K562 (cell line): Measurements from ENCODE around the gene GRIK2. TPM values are rescaled to one million over a fixed set of nuclear protein-coding genes. Genes with fewer than 3 reads are reported as not detected.

Experiments
- ATAC-seq: fragments of 200-7000 bp; cut with Tn5 transposase; 3 replicates; pipeline ENCODE4 v1.9.1; 2020; ENCODE audit warnings: moderate library complexity
- BruUV-seq: library from RNA; stranded (reverse); fragments of 400-500 nt; replicated peaks from 2 replicates; lab custom pipeline; 2021; lab: Mats Ljungman, UMichigan
- CTCF ChIA-PET: fragments of 300-600 bp; formaldehyde crosslinking; extraction: SDS; loops from one replicate; lab custom pipeline; 2021; ENCODE audit warnings: low intra/inter-chr PET ratio; lab: Yijun Ruan, JAX
- POLR2A ChIA-PET: fragments of 300-600, 350-650 bp; sonication (Branson Sonifier 250); formaldehyde crosslinking; extraction: SDS; loops from one replicate; lab custom pipeline; 2021; ENCODE audit warnings: antibody characterized with exemption, inconsistent platforms; lab: Yijun Ruan, JAX
- DNase-seq, 4 experiments: peaks; one replicate each; pipeline versions ENCODE4 v3.0.0 to v3.0.0-alpha.2; 2011 to 2018; ENCODE audit warnings: low spot score in 3 of 4, mixed read lengths in 3 of 4; ENCODE audit errors: extremely low read depth in 1 of 4
- FAIRE-seq: peaks from 2 replicates; lab custom pipeline; 2011; peaks lifted over from hg19 to GRCh38; lab: Jason Lieb, UNC
- H2AFZ ChIP-seq: 2 replicates; pipeline ENCODE4 v1.6.0; 2011; ENCODE audit warnings: low read depth, low read length, control low read depth, inconsistent platforms
- H3K27ac ChIP-seq: fragments of 200-600 bp; 3 replicates; pipeline ENCODE4 v1.8.0; 2011; ENCODE audit warnings: low read depth, mild to moderate bottlenecking, control low read depth, inconsistent platforms, low read length, moderate library complexity, mixed read lengths; ENCODE audit errors: extremely low read depth
- H3K27me3 ChIP-seq, 2 experiments: fragments of 300-600 bp in 1 of 2; 2 replicates in 1 of 2; 3 replicates in 1 of 2; pipeline versions ENCODE4 v1.6.0 to v1.8.0; 2011; ENCODE audit warnings: inconsistent platforms in 2 of 2, low read length in 2 of 2, mild to moderate bottlenecking in 1 of 2, mixed read lengths in 1 of 2, moderate library complexity in 1 of 2; ENCODE audit not compliant: control insufficient read depth in 2 of 2, insufficient read depth in 2 of 2
- H3K36me3 ChIP-seq: fragments of 300-600 bp; 3 replicates; pipeline ENCODE4 v1.8.0; 2011; ENCODE audit warnings: mild to moderate bottlenecking, low read length, inconsistent platforms; ENCODE audit not compliant: control insufficient read depth, insufficient read depth
- H3K4me1 ChIP-seq, 2 experiments: fragments of 200-600 bp in 1 of 2; replicated peaks in 1 of 2; 2 replicates in 1 of 2; 3 replicates in 1 of 2; pipeline versions ENCODE4 v1.5.1 to v1.8.0; 2011; ENCODE audit warnings: inconsistent platforms in 2 of 2, low read length in 2 of 2, mild to moderate bottlenecking in 1 of 2, mixed read lengths in 1 of 2, moderate library complexity in 1 of 2; ENCODE audit not compliant: control insufficient read depth in 2 of 2, insufficient read depth in 2 of 2
- H3K4me2 ChIP-seq: 2 replicates; pipeline ENCODE4 v1.6.1; 2011; ENCODE audit warnings: low read length, control low read depth, inconsistent platforms, mixed read lengths; ENCODE audit not compliant: insufficient read depth
- H3K4me3 ChIP-seq: fragments of 200-600 bp; sonication (generic), shearing (Covaris generic); 2 replicates; pipeline ENCODE4 v1.5.1; 2016; ENCODE audit warnings: control low read depth, inconsistent platforms
- H3K79me2 ChIP-seq: fragments of 200-600 bp; 3 replicates; pipeline ENCODE4 v1.8.0; 2011; ENCODE audit warnings: low read length, inconsistent platforms; ENCODE audit not compliant: control insufficient read depth, insufficient read depth
- H3K9ac ChIP-seq, 2 experiments: 2 replicates each; pipeline versions ENCODE4 v1.6.0 to v1.6.1; 2011; ENCODE audit warnings: low read depth in 2 of 2, low read length in 2 of 2, control low read depth in 1 of 2, inconsistent platforms in 1 of 2, mild to moderate bottlenecking in 1 of 2, mixed read lengths in 1 of 2; ENCODE audit not compliant: insufficient read depth in 1 of 2
- H3K9me1 ChIP-seq: one replicate; pipeline ENCODE4 v1.6.0; 2011; ENCODE audit warnings: inconsistent platforms, mild to moderate bottlenecking, low read length, moderate library complexity; ENCODE audit not compliant: control insufficient read depth, insufficient read depth
- H3K9me3 ChIP-seq: replicated peaks from 2 replicates; pipeline ENCODE4 v1.5.1; 2011; ENCODE audit warnings: low read depth, low read length, inconsistent platforms; ENCODE audit not compliant: control insufficient read depth, insufficient read depth
- H4K20me1 ChIP-seq: replicated peaks from 2 replicates; pipeline ENCODE4 v1.6.1; 2011; ENCODE audit warnings: low read length, inconsistent platforms, mixed read lengths; ENCODE audit not compliant: control insufficient read depth, insufficient read depth
- FOXA3 ChIP-seq, 2 experiments: fragments of 450-650 bp in 1 of 2; sonication (generic) in 1 of 2; formaldehyde crosslinking; IDR thresholded peaks in 1 of 2; conservative IDR thresholded peaks in 1 of 2; 2 replicates each; pipeline versions ENCODE4 v1.4.0 to v1.8.0; 2020 to 2022; ENCODE audit warnings: mild to moderate bottlenecking in 2 of 2, missing genetic modification reagents in 1 of 2
- HNRNPH1 ChIP-seq: fragments of 200-400 bp; formaldehyde crosslinking; optimal IDR thresholded peaks from 2 replicates; pipeline ENCODE3; 2017; ENCODE audit warnings: low read depth, mild to moderate bottlenecking, low read length, moderate library complexity
- HSF4 ChIP-seq: fragments of 250-450 bp; sonication (Bioruptor Pico); IDR thresholded peaks from 2 replicates; pipeline ENCODE4 v2.1.2; 2022; ENCODE audit warnings: mild to moderate bottlenecking, moderate library complexity, borderline replicate concordance
- ILK ChIP-seq: fragments of 450-650 bp; IDR thresholded peaks from 2 replicates; pipeline ENCODE4 v1.6.1; 2016; ENCODE audit warnings: missing genetic modification characterization, low read depth, mild to moderate bottlenecking, missing compliant biosample characterization, moderate library complexity, borderline replicate concordance
- KLF10 ChIP-seq: fragments of 250-450 bp; sonication (Bioruptor Pico); IDR thresholded peaks from 2 replicates; pipeline ENCODE4 v1.6.1; 2021; ENCODE audit warnings: matching md5 sums
- MED1 ChIP-seq: sonication (generic); formaldehyde crosslinking; IDR thresholded peaks from 2 replicates; pipeline ENCODE4 v1.8.1; 2023; ENCODE audit warnings: missing genetic modification reagents, borderline replicate concordance
- SAFB2 ChIP-seq: fragments of 200-400 bp; formaldehyde crosslinking; IDR thresholded peaks from 2 replicates; pipeline ENCODE4 v1.6.1; 2018; ENCODE audit warnings: borderline replicate concordance, low read length, low read depth, moderate library complexity; ENCODE audit not compliant: severe bottlenecking
- ZFP30 ChIP-seq: fragments of 250-450 bp; sonication (Bioruptor Pico); IDR thresholded peaks from 2 replicates; pipeline ENCODE4 v1.8.0; 2022; ENCODE audit warnings: moderate library complexity, mild to moderate bottlenecking, inconsistent platforms, borderline replicate concordance
- ZNF384 ChIP-seq: IDR thresholded peaks from 2 replicates; pipeline ENCODE4 v1.6.1; 2012; ENCODE audit warnings: low read depth, low read length, improper control_type of control experiment
- ZNF408 ChIP-seq: fragments of 250-450 bp; sonication (Bioruptor Pico); IDR thresholded peaks from 2 replicates; pipeline ENCODE4 v1.4.0; 2020; ENCODE audit warnings: low read depth, mild to moderate bottlenecking, moderate library complexity
- WGBS: fragments of 100-300 bp; shearing (Covaris generic); methylation state at CpG from one replicate; pipeline ENCODE4 v1.1.6; 2016; ENCODE audit warnings: low coverage, mixed read lengths; ENCODE audit not compliant: insufficient coverage; ENCODE audit errors: missing lambda C conversion rate; 5-methylcytosine and 5-hydroxymethylcytosine counted together
- in situ Hi-C: fragments of 300-500 bp; cut with MboI; formaldehyde crosslinking; loops from 4 replicates; pipeline ENCODE4 v1.15.0; 2018; ENCODE audit warnings: inconsistent platforms, mixed read lengths
- intact Hi-C: fragments of 100-400 bp; cut with micrococcal nuclease; formaldehyde crosslinking; loops from 2 replicates; pipeline ENCODE4 v1.14.2; 2022
- polyA plus RNA-seq, 8 experiments: library from polyadenylated mRNA; depleted of rRNA in 4 of 8; stranded (reverse) in 5 of 8; unstranded in 3 of 8; fragments of >200 nt; fragmentation: Nextera tagmentation in 2 of 8; fragmentation: Illumina TruSeq in 1 of 8; extraction: Ambion mirVana in 2 of 8; extraction: Trizol in 1 of 8; gene quantifications; 2 replicates each; pipeline versions ENCODE4 v1.2.1 to v1.2.3, GENCODE V29; 2011 to 2014; ENCODE audit warnings: inconsistent platforms in 1 of 8, missing spikeins in 1 of 8
- total RNA-seq, 7 experiments: library from RNA; depleted of rRNA in 6 of 7; stranded (reverse); fragments of >200 nt in 6 of 7; fragmentation: Illumina TruSeq in 2 of 7; extraction: Trizol in 2 of 7; gene quantifications; 2 replicates each; pipeline versions ENCODE4 v1.2.1 to v1.2.3, GENCODE V29; 2011 to 2021; ENCODE audit warnings: low replicate concordance in 1 of 7
- TF ChIP-seq, protein P1 (sequence below): fragments of 250-450 bp; sonication (Bioruptor Pico); IDR thresholded peaks from 2 replicates; pipeline ENCODE4 v1.8.0; 2022; ENCODE audit warnings: inconsistent platforms
- TF ChIP-seq, protein P2 (sequence below): conservative IDR thresholded peaks from 2 replicates; pipeline ENCODE4 v1.6.1; 2011; ENCODE audit warnings: low read depth, mild to moderate bottlenecking, low read length; ENCODE audit not compliant: control insufficient read depth
- TF ChIP-seq, protein P3 (sequence below): IDR thresholded peaks from 2 replicates; pipeline ENCODE4 v1.6.1; 2012; ENCODE audit warnings: low read depth, low read length, improper control_type of control experiment, borderline replicate concordance
- TF ChIP-seq, protein P4 (sequence below): fragments of 250-450 bp; sonication (Bioruptor Pico); IDR thresholded peaks from 2 replicates; pipeline ENCODE4 v1.4.0; 2020; ENCODE audit warnings: mild to moderate bottlenecking

GRIK2 gene
- total and polyA plus RNA-seq, 9 of the 15 experiments (the other 6 are each of a cell fraction or from before 2014, with no cell fraction given) = not detected

DNA sequence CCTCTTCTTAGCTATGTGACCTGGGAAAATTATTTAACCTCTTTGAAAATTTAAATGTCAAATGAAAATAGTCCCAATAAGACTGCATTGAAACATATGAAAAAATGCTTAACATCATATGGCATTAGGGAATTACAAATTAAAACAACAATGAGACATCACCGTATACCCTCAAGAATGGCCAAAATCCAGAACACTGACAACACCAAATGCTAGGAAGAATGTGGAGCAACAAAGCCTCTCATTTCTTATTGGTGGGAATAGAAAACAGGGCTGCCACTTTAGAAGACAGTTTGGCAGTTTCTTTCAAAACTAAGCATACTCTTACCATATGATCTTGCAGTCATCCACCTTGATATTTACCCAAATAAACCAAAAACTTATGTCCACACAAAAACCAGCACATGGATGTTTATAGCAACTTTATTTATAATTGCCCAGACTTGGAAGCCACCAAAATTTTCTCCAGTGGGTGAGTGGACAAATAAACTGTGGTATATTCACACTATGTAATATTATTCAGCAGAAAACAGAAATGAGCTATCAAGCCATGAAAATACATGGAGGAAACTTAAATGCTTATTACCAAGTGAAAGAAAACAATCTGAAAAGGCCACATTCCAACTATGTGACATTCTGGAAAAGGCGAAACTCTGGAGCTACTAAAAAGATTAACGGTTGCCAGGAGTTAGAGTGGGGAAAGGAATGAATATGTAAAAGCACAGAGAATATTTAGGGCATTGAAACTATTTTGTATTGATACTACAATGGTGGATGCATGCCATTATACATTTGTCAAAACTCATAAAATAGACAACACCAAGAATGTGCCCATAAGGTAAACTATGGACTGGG is 459.9 kb downstream of the GRIK2 start:
- BruUV-seq = no TSS peak
- Histone ChIP-seq H3K27ac (no peak overlapping the region), H3K9me3 (no peaks in the 10 kb centered on the region), H3K9ac (no peak overlapping the region), H3K4me3 (no peak overlapping the region), H4K20me1 (no peaks in the 10 kb centered on the region), H3K4me2 (no peak overlapping the region), H3K36me3 (no peaks in the 10 kb centered on the region), H3K79me2 (no peaks in the 10 kb centered on the region), H3K27me3 (no peaks in the 10 kb centered on the region), H3K9me1 (no peaks in the 10 kb centered on the region), H2AFZ (no peak overlapping the region), H3K4me1 (no peaks in the 10 kb centered on the region)
- CTCF ChIA-PET = no interaction called here
- no peak for FAIRE-seq
- in situ Hi-C loops (no loop called here), intact Hi-C loops (no loop called here)
- DNase-seq = no peak
- POLR2A ChIA-PET = no interaction called here
- WGBS = 0% methylated on average over 3 of the region's 3 CpGs
- ATAC-seq = no peak
- TF ChIP-seq MED1 (no peak), SAFB2 (no peak), HNRNPH1 (no peak), ZNF408 (no peak), HSF4 (no peak), ZNF384 (no peak), KLF10 (CRISPR knock-in tag) (no peak), ZFP30 (CRISPR knock-in tag) (no peak), ILK (no peak), FOXA3 (CRISPR knock-in tag; conservative IDR thresholded peaks at IDR 0.05 in 1 of 2, IDR thresholded peaks at IDR 0.05 in 1 of 2) (no peak)
- TF ChIP-seq, protein P1, sequence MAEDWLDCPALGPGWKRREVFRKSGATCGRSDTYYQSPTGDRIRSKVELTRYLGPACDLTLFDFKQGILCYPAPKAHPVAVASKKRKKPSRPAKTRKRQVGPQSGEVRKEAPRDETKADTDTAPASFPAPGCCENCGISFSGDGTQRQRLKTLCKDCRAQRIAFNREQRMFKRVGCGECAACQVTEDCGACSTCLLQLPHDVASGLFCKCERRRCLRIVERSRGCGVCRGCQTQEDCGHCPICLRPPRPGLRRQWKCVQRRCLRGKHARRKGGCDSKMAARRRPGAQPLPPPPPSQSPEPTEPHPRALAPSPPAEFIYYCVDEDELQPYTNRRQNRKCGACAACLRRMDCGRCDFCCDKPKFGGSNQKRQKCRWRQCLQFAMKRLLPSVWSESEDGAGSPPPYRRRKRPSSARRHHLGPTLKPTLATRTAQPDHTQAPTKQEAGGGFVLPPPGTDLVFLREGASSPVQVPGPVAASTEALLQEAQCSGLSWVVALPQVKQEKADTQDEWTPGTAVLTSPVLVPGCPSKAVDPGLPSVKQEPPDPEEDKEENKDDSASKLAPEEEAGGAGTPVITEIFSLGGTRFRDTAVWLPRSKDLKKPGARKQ = no peak
- TF ChIP-seq, protein P2, sequence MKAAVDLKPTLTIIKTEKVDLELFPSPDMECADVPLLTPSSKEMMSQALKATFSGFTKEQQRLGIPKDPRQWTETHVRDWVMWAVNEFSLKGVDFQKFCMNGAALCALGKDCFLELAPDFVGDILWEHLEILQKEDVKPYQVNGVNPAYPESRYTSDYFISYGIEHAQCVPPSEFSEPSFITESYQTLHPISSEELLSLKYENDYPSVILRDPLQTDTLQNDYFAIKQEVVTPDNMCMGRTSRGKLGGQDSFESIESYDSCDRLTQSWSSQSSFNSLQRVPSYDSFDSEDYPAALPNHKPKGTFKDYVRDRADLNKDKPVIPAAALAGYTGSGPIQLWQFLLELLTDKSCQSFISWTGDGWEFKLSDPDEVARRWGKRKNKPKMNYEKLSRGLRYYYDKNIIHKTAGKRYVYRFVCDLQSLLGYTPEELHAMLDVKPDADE = no peak
- TF ChIP-seq, protein P3, sequence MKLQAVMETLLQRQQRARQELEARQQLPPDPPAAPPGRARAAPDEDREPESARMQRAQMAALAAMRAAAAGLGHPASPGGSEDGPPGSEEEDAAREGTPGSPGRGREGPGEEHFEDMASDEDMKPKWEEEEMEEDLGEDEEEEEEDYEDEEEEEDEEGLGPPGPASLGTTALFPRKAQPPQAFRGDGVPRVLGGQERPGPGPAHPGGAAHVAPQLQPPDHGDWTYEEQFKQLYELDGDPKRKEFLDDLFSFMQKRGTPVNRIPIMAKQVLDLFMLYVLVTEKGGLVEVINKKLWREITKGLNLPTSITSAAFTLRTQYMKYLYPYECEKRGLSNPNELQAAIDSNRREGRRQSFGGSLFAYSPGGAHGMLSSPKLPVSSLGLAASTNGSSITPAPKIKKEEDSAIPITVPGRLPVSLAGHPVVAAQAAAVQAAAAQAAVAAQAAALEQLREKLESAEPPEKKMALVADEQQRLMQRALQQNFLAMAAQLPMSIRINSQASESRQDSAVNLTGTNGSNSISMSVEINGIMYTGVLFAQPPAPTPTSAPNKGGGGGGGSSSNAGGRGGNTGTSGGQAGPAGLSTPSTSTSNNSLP = no peak
- TF ChIP-seq, protein P4, sequence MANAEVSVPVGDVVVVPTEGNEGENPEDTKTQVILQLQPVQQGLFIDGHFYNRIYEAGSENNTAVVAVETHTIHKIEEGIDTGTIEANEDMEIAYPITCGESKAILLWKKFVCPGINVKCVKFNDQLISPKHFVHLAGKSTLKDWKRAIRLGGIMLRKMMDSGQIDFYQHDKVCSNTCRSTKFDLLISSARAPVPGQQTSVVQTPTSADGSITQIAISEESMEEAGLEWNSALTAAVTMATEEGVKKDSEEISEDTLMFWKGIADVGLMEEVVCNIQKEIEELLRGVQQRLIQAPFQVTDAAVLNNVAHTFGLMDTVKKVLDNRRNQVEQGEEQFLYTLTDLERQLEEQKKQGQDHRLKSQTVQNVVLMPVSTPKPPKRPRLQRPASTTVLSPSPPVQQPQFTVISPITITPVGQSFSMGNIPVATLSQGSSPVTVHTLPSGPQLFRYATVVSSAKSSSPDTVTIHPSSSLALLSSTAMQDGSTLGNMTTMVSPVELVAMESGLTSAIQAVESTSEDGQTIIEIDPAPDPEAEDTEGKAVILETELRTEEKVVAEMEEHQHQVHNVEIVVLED (CRISPR knock-in tag) = no peak
